Measurements from ENCODE around the gene UGT1A10.

The UGT1A10 gene

DNA sequence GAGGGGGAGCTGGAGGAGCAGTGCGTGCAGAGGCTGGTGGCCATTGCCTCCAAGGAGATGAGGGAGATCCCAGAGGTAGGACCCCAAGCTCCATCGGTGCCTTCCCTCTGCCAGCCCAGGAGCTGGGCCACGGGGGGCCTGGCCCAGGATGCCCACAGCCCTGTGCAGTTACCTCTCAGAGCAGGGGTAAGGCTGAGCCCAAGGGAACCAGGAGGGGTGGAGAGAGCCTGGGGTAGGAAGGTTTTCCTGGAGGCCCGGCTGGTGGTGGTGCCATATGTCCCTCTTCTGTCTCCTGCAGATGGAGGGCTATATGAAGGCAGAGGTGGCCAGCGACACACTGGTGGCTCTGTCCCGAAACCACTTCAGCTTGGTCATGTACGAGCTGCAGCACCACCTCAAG lies 153.3 kb downstream of the UGT1A10 start:
- no peak for DNase-seq

GRCh38 chr2:233791151-233791882 lies 155.1 kb downstream of the UGT1A10 start:
- no peak for DNase-seq

- DNase-seq, result no peak
Observed at GRCh38 chr2:233791883-233792329, 155.7 kb downstream of the UGT1A10 start.

GRCh38 chr2:233792720-233793119 lies 156.5 kb downstream of the UGT1A10 start:
- DNase-seq, result no peak

DNA sequence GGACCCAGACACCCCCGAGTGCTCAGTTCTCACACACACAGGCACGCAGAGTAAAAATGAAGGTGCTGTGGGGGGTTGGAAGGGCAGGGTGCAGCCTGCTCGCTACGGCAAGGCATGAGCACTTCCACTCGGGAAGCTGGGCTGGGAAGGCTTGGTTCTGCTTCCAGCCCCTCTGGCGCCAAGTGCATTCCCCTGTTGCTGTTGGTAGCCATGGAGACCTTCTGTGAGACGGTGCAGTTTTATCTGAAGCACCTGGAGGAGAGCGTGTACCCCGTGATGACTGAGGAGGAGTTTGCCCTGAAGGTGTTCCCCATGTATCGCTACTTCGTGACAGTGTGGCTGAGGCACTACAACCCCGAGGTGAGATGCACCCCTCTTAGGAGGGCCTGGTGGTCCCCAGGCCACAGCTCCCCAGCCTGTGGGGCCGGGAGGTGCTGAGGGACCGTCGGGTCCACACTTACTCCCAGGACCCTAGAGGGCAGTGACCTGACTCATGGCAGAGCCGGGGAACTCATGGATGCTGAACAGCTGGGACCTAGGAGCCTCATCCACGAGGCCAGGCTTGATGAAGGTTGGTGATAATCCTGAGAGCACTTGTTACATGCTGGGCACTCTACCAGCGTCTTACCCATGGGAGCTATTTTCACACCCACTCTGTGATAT lies 157.3 kb downstream of the UGT1A10 start:
- DNase-seq, result no peak

- DNase-seq, result no peak
Observed at GRCh38 chr2:233794128-233794658, 157.9 kb downstream of the UGT1A10 start.

DNA sequence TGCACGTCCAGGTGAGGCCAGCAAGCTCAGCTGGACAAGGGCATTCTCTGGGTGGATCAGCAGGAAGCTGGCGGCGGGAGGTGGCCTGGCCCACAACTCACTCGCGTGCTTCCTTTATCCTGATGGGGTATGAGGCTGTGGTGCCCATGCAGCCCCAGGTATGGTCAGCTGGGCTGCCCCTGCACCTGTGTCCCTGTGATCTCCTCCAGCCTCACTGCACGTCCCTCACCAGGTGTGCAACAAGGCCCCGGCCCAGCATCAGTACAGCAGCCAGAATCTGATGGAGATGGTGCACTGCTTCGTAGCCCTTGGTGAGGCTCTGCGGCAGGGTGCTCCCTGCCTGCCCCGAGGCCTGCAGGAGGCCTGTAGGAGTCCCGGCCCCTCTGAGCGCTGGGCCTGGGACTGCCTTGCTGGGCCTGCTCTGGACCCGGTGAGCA lies 159.5 kb downstream of the UGT1A10 start:
- no peak for DNase-seq

GRCh38 chr2:233796254-233796653 lies 160.0 kb downstream of the UGT1A10 start:
- no peak for DNase-seq

DNA sequence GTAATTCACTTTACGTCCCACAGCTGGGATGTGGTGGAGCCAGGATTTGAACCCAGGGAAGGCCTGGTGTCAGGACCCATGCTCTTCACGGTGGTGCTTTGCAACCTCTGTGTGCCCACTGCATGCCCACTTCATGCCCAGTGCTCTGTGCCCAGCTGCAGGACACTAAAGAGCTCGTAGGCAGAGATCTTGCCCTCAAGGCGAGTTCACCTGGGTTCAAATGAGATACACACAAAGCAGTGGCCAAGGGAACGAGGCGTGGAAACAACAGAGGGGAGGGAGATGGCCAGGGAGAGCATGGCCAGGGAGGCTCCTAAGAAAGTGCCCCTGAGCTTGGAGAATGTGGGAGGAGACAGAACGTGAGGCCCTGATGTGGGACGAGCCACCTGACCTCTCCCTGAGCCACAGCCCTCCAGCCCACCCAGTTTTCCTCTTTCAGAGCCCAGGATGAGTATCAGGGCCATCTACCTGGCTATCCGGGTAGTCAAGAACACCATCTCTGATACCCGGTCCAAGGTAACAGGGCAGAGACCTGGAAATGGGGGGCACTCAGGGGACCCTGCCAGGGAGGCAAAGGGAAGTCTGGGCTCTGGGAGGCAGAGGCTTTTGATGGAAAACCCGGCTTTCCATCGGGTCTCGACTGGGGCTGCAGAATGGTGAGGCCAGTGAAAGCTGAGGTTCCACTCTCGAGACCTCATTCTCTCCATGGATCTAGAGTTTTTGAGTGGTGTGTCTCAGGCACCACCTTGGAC lies 162.3 kb downstream of the UGT1A10 start:
- DNase-seq, result no peak

GRCh38 chr2:233799087-233799665 lies 162.9 kb downstream of the UGT1A10 start:
- DNase-seq, result no peak

DNA sequence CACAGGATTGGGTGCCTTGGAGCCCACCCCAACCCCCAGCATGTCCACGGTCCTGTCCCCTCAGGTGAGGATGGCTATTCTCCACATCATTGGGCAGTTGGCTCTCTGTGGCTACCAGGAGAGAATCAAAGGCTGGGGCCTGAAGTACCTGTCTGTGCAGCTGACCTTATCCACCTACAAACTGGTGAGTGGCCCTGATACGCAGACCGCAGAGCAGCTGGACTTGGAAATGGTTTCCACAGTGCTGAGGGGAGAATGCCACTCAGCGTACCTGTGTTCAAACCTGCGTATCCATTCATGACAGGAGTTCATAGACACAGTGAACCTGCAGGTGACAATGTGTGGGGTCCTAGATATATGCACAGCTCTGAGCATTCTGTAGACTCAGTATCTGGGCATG lies 163.5 kb downstream of the UGT1A10 start:
- no peak for DNase-seq

GRCh38 chr2:233800208-233800607 lies 164.0 kb downstream of the UGT1A10 start:
- no peak for DNase-seq

- DNase-seq, result no peak
Observed at GRCh38 chr2:233801357-233802131, 165.3 kb downstream of the UGT1A10 start.

DNA sequence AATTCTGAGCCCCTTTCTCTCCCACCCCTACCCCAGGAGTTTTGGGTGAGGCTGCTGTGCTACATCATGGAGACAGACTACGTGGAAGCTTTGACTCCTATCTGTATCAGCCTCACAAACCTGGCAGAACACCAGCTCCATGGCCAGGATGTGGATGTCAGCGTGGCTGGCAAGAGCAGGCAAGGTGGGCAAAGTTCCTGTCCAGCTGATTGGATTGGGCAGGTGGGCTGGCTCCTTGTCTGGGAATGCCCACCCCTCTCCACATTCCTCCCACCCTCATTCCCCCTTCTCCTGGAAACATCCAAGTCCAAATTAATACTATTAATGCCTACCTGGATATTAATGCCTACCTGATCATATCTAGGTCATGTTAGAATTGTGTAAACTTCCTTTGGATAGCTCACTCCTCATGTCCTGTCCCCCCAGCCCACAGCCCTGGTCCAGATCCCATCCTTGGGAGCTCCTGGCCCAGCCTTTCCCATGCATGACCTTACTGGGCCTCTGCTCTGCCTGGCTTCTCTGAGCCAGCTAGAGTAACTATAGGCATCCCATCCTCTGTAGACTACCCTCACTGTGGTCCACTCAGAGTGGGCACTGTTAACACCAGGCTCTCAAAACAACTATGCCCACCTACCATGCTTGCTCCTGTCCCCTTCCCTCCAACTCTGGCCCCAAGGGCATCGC lies 166.0 kb downstream of the UGT1A10 start:
- no peak for DNase-seq

DNA sequence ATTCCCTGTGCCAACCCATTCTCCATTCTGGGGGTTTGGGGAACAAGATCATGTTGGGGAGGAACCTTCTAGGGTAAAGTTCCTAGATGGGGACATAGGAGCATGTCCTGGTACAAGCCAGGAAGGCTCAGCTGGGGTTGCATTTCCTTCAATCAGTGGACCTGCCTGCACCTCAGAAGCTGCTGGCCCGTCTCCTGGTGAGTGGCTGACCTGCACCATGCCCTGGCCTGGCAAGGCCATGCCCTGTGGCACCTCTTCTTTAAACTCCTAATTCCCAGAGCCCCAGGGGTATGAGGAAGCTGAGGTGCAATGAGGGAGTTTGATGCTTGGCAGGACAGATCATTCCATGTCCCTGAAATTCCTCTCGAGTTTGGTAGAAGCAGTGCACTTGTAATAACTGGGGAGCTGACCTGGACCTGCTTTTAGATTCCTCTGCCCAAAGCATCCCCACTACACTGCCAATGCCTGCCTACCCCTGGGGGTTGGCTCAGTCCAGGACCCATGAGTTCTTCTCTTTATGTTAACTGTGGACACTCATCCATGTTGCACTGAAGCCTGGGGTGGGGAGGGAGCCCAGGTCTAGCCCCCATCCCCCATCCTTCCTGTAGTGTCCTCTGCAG lies 167.2 kb downstream of the UGT1A10 start:
- DNase-seq, result no peak

DNA sequence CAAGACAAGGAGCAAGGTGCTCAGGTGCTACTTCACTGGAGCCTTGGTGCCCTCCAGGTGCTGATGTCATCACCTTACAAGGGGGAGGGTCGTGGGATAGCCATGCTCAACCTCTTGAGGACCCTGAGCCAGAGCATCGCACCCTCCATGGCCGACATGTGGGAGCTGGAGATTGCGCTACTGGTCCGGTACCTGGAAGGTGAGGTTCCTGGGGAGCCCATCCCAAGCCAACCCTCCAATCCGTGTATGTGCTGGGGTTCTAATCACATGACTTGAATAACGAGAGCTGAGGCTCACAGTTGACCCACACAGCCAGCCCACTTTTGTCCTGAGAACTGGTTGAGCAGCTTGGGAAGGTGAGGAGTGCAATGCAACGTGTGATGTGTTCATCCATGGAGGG lies 167.7 kb downstream of the UGT1A10 start:
- no peak for DNase-seq

DNA sequence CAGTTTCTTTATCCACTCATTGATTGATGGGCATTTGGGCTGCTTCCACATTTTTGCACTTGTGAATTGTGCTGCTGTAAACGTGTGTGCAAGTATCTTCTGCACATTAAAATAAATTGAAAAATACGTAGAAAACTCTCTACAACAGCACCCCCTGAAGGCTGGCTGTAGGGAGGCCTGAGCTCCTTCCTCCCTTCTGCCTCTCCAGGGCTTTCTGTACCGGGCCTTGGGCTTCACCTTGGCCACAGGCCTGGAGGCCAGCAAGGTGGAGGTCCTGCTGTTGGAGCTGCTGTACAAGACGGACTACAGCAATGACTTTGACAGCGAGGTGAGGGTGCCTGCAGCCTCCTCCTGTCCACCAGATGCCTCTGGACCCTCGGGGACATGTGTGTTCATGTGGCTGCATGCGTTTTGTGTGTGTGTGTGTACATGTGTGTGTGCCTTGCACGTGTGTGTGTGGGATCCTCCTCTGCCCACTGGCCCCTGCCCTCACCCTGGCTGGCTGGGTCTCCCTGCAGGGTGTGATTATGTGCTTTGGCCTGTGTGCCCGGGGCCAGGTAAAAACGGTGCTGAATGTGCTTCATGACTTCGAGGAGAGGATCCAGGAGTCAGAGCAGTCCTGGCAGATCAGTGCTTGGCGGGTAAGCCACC lies 171.1 kb downstream of the UGT1A10 start:
- no peak for DNase-seq

- DNase-seq, result no peak
Observed at GRCh38 chr2:233807966-233808935, 172.0 kb downstream of the UGT1A10 start.

DNA sequence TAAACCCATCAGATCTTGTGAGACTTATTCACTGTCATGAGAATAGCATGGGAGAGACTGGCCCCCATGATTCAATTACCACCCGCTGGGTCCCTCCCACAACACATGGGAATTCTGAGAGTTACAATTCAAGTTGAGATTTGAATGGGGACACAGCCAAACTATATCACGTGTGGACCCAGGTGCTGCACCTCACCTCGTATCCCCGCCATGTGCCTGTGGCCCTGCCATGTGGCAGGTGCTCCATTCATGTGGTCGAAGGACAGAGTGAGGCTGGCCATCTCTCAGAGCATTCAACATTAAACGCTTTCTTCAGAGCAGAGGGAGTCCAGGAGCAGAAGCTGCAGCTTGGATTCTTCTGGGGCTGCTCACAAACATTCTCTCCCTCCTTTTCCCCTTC lies 174.1 kb downstream of the UGT1A10 start:
- DNase-seq, result no peak
